MM.1S (cell line): Measurements from ENCODE around the gene DAB2IP.

Experiments used
- EZH2 ChIP-seq: fragments of 300-600 bp; sonication (generic); optimal IDR thresholded peaks from 2 replicates; pipeline ENCODE3; 2017; ENCODE audit warnings: low read depth, mild to moderate bottlenecking, antibody characterized with exemption, low read length, mixed read lengths
- TF ChIP-seq, protein P1 (sequence below): fragments of 300-600 bp; sonication (generic); IDR thresholded peaks from 2 replicates; pipeline ENCODE4 v1.5.1; 2016; ENCODE audit warnings: antibody characterized with exemption, low read length, mixed read lengths

DNA sequence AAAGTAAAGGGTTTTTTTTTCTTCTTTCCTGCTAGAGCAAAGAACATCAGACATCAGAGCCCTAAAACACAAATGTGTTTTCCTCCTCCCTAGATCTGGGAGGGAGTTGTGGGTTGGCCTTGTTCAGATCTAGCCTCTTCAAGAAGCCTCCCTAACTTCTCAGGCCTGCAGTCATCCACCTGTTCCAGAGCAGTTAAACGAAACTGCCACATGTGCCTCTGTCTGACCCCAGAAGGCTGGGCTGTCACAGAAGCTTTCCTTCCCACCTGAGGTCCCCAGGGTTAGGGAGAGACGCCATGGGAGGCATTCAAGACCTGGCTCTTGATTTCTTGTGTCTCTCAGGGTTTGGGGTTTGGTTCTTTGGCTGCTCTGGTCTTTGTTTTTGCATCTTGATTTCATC is 87.0 kb downstream of the DAB2IP start:
- TF ChIP-seq, protein P1, sequence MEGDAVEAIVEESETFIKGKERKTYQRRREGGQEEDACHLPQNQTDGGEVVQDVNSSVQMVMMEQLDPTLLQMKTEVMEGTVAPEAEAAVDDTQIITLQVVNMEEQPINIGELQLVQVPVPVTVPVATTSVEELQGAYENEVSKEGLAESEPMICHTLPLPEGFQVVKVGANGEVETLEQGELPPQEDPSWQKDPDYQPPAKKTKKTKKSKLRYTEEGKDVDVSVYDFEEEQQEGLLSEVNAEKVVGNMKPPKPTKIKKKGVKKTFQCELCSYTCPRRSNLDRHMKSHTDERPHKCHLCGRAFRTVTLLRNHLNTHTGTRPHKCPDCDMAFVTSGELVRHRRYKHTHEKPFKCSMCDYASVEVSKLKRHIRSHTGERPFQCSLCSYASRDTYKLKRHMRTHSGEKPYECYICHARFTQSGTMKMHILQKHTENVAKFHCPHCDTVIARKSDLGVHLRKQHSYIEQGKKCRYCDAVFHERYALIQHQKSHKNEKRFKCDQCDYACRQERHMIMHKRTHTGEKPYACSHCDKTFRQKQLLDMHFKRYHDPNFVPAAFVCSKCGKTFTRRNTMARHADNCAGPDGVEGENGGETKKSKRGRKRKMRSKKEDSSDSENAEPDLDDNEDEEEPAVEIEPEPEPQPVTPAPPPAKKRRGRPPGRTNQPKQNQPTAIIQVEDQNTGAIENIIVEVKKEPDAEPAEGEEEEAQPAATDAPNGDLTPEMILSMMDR = no peak
- no peak for TF ChIP-seq EZH2
